ENCODE data around the gene PTPN6. TPM values are rescaled to one million over a fixed set of nuclear protein-coding genes. Genes with fewer than 3 reads are reported as not detected.
A peak's percentile ranks its signal among the peaks of the same experiment; 100 is the strongest.

Gene PTPN6
- total and polyA plus RNA-seq, 9 of the 15 experiments (the other 6 are each of a cell fraction or from before 2014, with no cell fraction given): 1.5 to 5.1 (median 3.9) TPM

GRCh38 chr12:6944381-6945186 is 6.6 kb upstream of the PTPN6 start (continued):
- TF ChIP-seq CTCFL (IDR thresholded peaks at IDR 0.05; ENCODE audit: borderline replicate concordance, insufficient read depth, low read depth, low read length, poor library complexity, severe bottlenecking) (no peak), MAFF (IDR thresholded peaks at IDR 0.05; ENCODE audit: low read length) (peak; percentile 22; the same call in 1 of the 2 replicates), ZFP36 (IDR thresholded peaks at IDR 0.05; ENCODE audit: low read depth, low read length, partially characterized antibody) (no peak), BRF1 (IDR thresholded peaks at IDR 0.05; ENCODE audit: borderline replicate concordance, extremely low read depth, insufficient read length) (no peak), NRF1 (conservative IDR thresholded peaks at IDR 0.05 in 1 of 2, IDR thresholded peaks at IDR 0.05 in 1 of 2) (peak; percentile 72 to 76), ZNF584 (CRISPR knock-in tag; IDR thresholded peaks at IDR 0.05; ENCODE audit: low read depth) (no peak), ZHX1 (conservative IDR thresholded peaks at IDR 0.05; ENCODE audit: low read length) (no peak), CREB1 (IDR thresholded peaks at IDR 0.05) (no peak; the same call in 1 of the 2 replicates), CREB1 (CRISPR knock-in tag; IDR thresholded peaks at IDR 0.05) (peak; percentile 59; the same call in 1 of the 2 replicates), CHAMP1 (IDR thresholded peaks at IDR 0.05) (no peak), YY1 (IDR thresholded peaks at IDR 0.05; ENCODE audit: borderline replicate concordance in 1 of 3, control insufficient read depth in 1 of 3, extremely low read depth in 1 of 3, insufficient read depth in 3 of 3, insufficient read length in 1 of 3, insufficient replicate concordance in 2 of 3, low read depth in 1 of 3, low read length in 2 of 3) (peak in 1 of 3 experiments; percentile 35), DPF2 (IDR thresholded peaks at IDR 0.05) (no peak), SIX5 (IDR thresholded peaks at IDR 0.05; ENCODE audit: borderline replicate concordance in 1 of 2, insufficient read depth in 1 of 2, low read depth in 1 of 2, low read length in 2 of 2) (no peak), HNRNPK (IDR thresholded peaks at IDR 0.05; ENCODE audit: low read depth, low read length, poor library complexity, severe bottlenecking) (no peak), SIN3A (IDR thresholded peaks at IDR 0.05; ENCODE audit: borderline replicate concordance in 2 of 2, control insufficient read depth in 1 of 2, low read depth in 2 of 2, low read length in 2 of 2) (peak; percentile 43 to 59; a peak in 1 of 4 replicates), DACH1 (IDR thresholded peaks at IDR 0.05; ENCODE audit: partially characterized antibody) (no peak), CBX2 (IDR thresholded peaks at IDR 0.05; ENCODE audit: insufficient read depth, low read length, poor library complexity, severe bottlenecking) (no peak), BRD4 (IDR thresholded peaks at IDR 0.05) (no peak)

All from K562 (cell line).